Mammary epithelial cell (primary cell): ENCODE data around the gene LRRN2.

Experiments used
- EZH2 ChIP-seq: IDR thresholded peaks from 2 replicates; pipeline ENCODE4 v1.6.1; 2012; ENCODE audit warnings: low read length, inconsistent platforms, borderline replicate concordance
- TF ChIP-seq, protein P1 (sequence below), 2 donors: IDR thresholded peaks in 1 of 2; conservative IDR thresholded peaks in 1 of 2; 2 replicates each; pipeline ENCODE4 v1.5.1; 2011 to 2012; ENCODE audit warnings: inconsistent platforms in 2 of 2, low read length in 2 of 2, mild to moderate bottlenecking in 2 of 2, control low read depth in 1 of 2, low read depth in 1 of 2; ENCODE audit not compliant: insufficient read depth in 1 of 2; ENCODE audit errors: extremely low read depth in 1 of 2

DNA sequence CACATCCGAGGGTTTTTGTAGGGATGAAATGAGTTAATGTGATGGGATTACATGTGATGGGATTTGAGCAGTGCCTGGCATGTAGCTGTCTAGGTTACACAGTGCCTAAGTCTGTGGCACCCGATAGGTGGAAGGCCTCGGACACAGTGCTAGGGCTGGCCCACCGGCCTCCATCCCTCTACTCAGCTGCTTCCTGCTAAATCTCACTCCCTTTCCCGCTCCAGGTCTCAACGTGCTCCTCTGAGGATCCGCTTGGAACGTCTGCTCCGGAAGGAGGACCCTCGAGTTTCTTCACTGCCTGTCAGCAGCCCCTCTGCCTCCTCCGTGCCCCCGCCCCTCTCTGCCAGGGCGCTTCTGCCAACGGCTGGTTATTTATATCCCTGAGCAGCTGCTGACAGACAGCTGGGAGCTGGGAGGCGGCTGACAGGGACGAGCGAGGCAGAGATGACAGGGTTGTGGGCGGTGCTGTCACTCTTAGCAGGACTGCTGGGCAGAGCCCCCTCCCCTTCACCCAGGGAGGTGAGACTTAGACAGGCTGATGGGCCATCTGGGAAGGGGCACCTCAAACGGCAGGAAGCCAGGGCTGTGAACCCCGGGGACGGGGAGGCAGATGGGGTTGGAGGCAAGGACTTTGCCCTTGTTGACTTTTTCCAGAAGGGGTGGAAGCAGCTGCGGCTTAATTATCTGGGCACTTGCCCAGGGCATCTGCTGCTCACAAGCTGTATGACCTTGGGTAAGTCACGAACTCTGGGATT, 26.6 kb upstream of the LRRN2 start:
- TF ChIP-seq, protein P1, sequence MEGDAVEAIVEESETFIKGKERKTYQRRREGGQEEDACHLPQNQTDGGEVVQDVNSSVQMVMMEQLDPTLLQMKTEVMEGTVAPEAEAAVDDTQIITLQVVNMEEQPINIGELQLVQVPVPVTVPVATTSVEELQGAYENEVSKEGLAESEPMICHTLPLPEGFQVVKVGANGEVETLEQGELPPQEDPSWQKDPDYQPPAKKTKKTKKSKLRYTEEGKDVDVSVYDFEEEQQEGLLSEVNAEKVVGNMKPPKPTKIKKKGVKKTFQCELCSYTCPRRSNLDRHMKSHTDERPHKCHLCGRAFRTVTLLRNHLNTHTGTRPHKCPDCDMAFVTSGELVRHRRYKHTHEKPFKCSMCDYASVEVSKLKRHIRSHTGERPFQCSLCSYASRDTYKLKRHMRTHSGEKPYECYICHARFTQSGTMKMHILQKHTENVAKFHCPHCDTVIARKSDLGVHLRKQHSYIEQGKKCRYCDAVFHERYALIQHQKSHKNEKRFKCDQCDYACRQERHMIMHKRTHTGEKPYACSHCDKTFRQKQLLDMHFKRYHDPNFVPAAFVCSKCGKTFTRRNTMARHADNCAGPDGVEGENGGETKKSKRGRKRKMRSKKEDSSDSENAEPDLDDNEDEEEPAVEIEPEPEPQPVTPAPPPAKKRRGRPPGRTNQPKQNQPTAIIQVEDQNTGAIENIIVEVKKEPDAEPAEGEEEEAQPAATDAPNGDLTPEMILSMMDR (conservative IDR thresholded peaks at IDR 0.05 in 1 of 2, IDR thresholded peaks at IDR 0.05 in 1 of 2; ENCODE audit: extremely low read depth in 1 of 2, insufficient read depth in 1 of 2, low read depth in 1 of 2, low read length in 2 of 2), result no peak
- no peak for TF ChIP-seq EZH2
